Stimulated activated naive CD8-positive, alpha-beta T cell treated with anti-CD3 and anti-CD28 coated beads, Interleukin-15, Interleukin-2, amounts not matched to agents 100 ng/mL and 50 ng/mL, for 24 hours (primary cell): ENCODE results near the gene MYO5C.
"Not testable (repeated sequence)": the region's sequence is repeated elsewhere in the genome, so short reads cannot be mapped to it uniquely, and the experiment has no call there.

Experiments
- H3K27ac Mint-ChIP-seq: one replicate; pipeline ENCODE4 v1.8.0; 2021; ENCODE audit warnings: mild to moderate bottlenecking, mixed read lengths
- H3K27me3 Mint-ChIP-seq: one replicate; pipeline ENCODE4 v1.8.0; 2021; ENCODE audit warnings: mixed read lengths
- H3K36me3 Mint-ChIP-seq: one replicate; pipeline ENCODE4 v1.8.0; 2021; ENCODE audit warnings: low read depth, mixed read lengths
- H3K4me1 Mint-ChIP-seq: one replicate; pipeline ENCODE4 v1.8.0; 2021; ENCODE audit warnings: low read depth, mixed read lengths
- H3K4me3 Mint-ChIP-seq: one replicate; pipeline ENCODE4 v1.8.0; 2021; ENCODE audit warnings: mild to moderate bottlenecking, mixed read lengths
- H3K9me3 Mint-ChIP-seq: one replicate; pipeline ENCODE4 v1.8.0; 2021; ENCODE audit warnings: mixed read lengths

The MYO5C gene

GRCh38 chr15:52289629-52290081 lies 5.9 kb downstream of the MYO5C start:
- peaks cover 7% of the 10 kb centered on the region for H3K4me1 Mint-ChIP-seq

GRCh38 chr15:52288986-52289385 lies 6.6 kb downstream of the MYO5C start:
- no peak overlapping the region for H3K4me3 Mint-ChIP-seq
- no peaks in the 10 kb centered on the region for H3K9me3 Mint-ChIP-seq
- H3K36me3 Mint-ChIP-seq = no peaks in the 10 kb centered on the region
- peaks cover 4% of the 10 kb centered on the region for H3K4me1 Mint-ChIP-seq
- H3K27me3 Mint-ChIP-seq = peaks cover 22% of the 10 kb centered on the region
- H3K27ac Mint-ChIP-seq = no peak overlapping the region

More at GRCh38 chr15:52289629-52290081, 5.9 kb downstream of the MYO5C start:
- Mint-ChIP-seq H3K27ac (no peak overlapping the region), H3K9me3 (no peaks in the 10 kb centered on the region), H3K36me3 (no peaks in the 10 kb centered on the region), H3K27me3 (peaks cover 25% of the 10 kb centered on the region), H3K4me3 (no peak overlapping the region)

- no peaks in the 10 kb centered on the region for H3K36me3 Mint-ChIP-seq
- H3K4me3 Mint-ChIP-seq = no peak overlapping the region
- H3K27ac Mint-ChIP-seq = no peak overlapping the region
- H3K27me3 Mint-ChIP-seq = peaks cover 15% of the 10 kb centered on the region
- no peaks in the 10 kb centered on the region for H3K9me3 Mint-ChIP-seq
- peaks cover 4% of the 10 kb centered on the region for H3K4me1 Mint-ChIP-seq
Measured at GRCh38 chr15:52288051-52288942, 7.3 kb downstream of the MYO5C start.

GRCh38 chr15:52287114-52287513 lies 8.5 kb downstream of the MYO5C start:
- Mint-ChIP-seq H3K27me3 (peaks cover 6% of the 10 kb centered on the region), H3K9me3 (no peaks in the 10 kb centered on the region), H3K4me1 (peaks cover 4% of the 10 kb centered on the region), H3K36me3 (no peaks in the 10 kb centered on the region), H3K4me3 (no peak overlapping the region), H3K27ac (no peak overlapping the region)

- not testable (repeated sequence) for H3K27ac Mint-ChIP-seq, H3K9me3 Mint-ChIP-seq, H3K4me1 Mint-ChIP-seq, H3K4me3 Mint-ChIP-seq, H3K27me3 Mint-ChIP-seq, H3K36me3 Mint-ChIP-seq
Measured at GRCh38 chr15:52285941-52286340, 9.7 kb downstream of the MYO5C start.

GRCh38 chr15:52284164-52284563 lies 11.4 kb downstream of the MYO5C start:
- no peak overlapping the region for H3K27ac Mint-ChIP-seq
- no peaks in the 10 kb centered on the region for H3K9me3 Mint-ChIP-seq
- H3K27me3 Mint-ChIP-seq = peaks cover 4% of the 10 kb centered on the region
- H3K4me3 Mint-ChIP-seq = no peak overlapping the region
- no peaks in the 10 kb centered on the region for H3K36me3 Mint-ChIP-seq
- H3K4me1 Mint-ChIP-seq = no peaks in the 10 kb centered on the region

- Mint-ChIP-seq H3K4me3 (no peak overlapping the region), H3K27ac (no peak overlapping the region), H3K36me3 (no peaks in the 10 kb centered on the region), H3K4me1 (no peaks in the 10 kb centered on the region), H3K27me3 (peaks cover 4% of the 10 kb centered on the region), H3K9me3 (no peaks in the 10 kb centered on the region)
Measured at GRCh38 chr15:52283281-52283680, 12.3 kb downstream of the MYO5C start.

- Mint-ChIP-seq H3K36me3 (no peaks in the 10 kb centered on the region), H3K9me3 (no peaks in the 10 kb centered on the region), H3K4me1 (no peaks in the 10 kb centered on the region), H3K27me3 (peaks cover 4% of the 10 kb centered on the region), H3K27ac (no peak overlapping the region), H3K4me3 (no peak overlapping the region)
Measured at GRCh38 chr15:52282418-52282817, 13.2 kb downstream of the MYO5C start.

- no peak overlapping the region for H3K4me3 Mint-ChIP-seq
- no peak overlapping the region for H3K27ac Mint-ChIP-seq
- H3K4me1 Mint-ChIP-seq = no peaks in the 10 kb centered on the region
- no peaks in the 10 kb centered on the region for H3K36me3 Mint-ChIP-seq
- H3K27me3 Mint-ChIP-seq = peaks cover 4% of the 10 kb centered on the region
- no peaks in the 10 kb centered on the region for H3K9me3 Mint-ChIP-seq
Measured at GRCh38 chr15:52281085-52282035, 14.2 kb downstream of the MYO5C start.

GRCh38 chr15:52280326-52281084 lies 15.1 kb downstream of the MYO5C start:
- H3K27ac Mint-ChIP-seq = no peak overlapping the region
- no peaks in the 10 kb centered on the region for H3K36me3 Mint-ChIP-seq
- no peak overlapping the region for H3K4me3 Mint-ChIP-seq
- H3K9me3 Mint-ChIP-seq = no peaks in the 10 kb centered on the region
- H3K4me1 Mint-ChIP-seq = no peaks in the 10 kb centered on the region
- H3K27me3 Mint-ChIP-seq = peaks cover 4% of the 10 kb centered on the region

- Mint-ChIP-seq H3K27me3 (no peaks in the 10 kb centered on the region), H3K4me3 (no peak overlapping the region), H3K4me1 (no peaks in the 10 kb centered on the region), H3K36me3 (no peaks in the 10 kb centered on the region), H3K27ac (no peak overlapping the region), H3K9me3 (no peaks in the 10 kb centered on the region)
Measured at GRCh38 chr15:52278636-52279367, 16.8 kb downstream of the MYO5C start.

GRCh38 chr15:52278135-52278534 lies 17.5 kb downstream of the MYO5C start:
- H3K4me1 Mint-ChIP-seq = no peaks in the 10 kb centered on the region
- no peaks in the 10 kb centered on the region for H3K27me3 Mint-ChIP-seq
- H3K27ac Mint-ChIP-seq = no peak overlapping the region
- H3K4me3 Mint-ChIP-seq = no peak overlapping the region
- H3K36me3 Mint-ChIP-seq = no peaks in the 10 kb centered on the region
- no peaks in the 10 kb centered on the region for H3K9me3 Mint-ChIP-seq

GRCh38 chr15:52277575-52277974 lies 18.0 kb downstream of the MYO5C start:
- no peaks in the 10 kb centered on the region for H3K9me3 Mint-ChIP-seq
- H3K36me3 Mint-ChIP-seq = no peaks in the 10 kb centered on the region
- H3K4me1 Mint-ChIP-seq = no peaks in the 10 kb centered on the region
- H3K4me3 Mint-ChIP-seq = no peak overlapping the region
- no peaks in the 10 kb centered on the region for H3K27me3 Mint-ChIP-seq
- H3K27ac Mint-ChIP-seq = no peak overlapping the region

GRCh38 chr15:52276256-52276770 lies 19.3 kb downstream of the MYO5C start:
- H3K4me3 Mint-ChIP-seq = no peak overlapping the region
- H3K36me3 Mint-ChIP-seq = no peaks in the 10 kb centered on the region
- no peak overlapping the region for H3K27ac Mint-ChIP-seq
- no peaks in the 10 kb centered on the region for H3K27me3 Mint-ChIP-seq
- H3K9me3 Mint-ChIP-seq = no peaks in the 10 kb centered on the region
- no peaks in the 10 kb centered on the region for H3K4me1 Mint-ChIP-seq
